ENCODE measurements around the gene FBXL4.

DNA sequence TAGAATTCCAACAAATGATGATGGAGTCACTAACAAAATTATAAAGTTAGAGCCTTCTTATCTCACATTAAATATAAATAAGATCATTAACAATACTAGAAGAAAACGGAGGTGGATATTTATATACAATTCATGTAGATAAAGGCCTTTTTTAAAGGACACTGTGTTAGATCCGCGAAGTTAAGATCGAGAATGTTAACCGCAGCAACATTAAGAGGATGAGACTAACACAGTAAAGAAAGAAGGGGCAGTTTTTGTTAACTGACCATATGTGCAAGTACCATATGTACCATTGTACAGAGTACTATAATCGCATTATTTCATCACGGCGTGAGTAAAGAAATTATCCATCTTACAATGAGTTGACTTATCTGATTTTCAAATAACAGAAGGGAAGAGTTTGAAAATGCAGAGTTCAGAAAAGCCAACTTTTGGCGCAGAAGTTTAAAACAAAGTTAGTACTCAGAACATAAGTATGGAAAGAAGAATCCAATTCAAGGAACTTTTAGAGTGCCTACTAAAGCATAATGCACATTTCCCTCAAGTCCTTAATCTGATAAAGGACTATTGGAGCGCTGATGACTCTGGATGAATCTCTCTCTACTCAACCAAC, 1.4 kb downstream of the FBXL4 start:
- TF ChIP-seq, protein P1, sequence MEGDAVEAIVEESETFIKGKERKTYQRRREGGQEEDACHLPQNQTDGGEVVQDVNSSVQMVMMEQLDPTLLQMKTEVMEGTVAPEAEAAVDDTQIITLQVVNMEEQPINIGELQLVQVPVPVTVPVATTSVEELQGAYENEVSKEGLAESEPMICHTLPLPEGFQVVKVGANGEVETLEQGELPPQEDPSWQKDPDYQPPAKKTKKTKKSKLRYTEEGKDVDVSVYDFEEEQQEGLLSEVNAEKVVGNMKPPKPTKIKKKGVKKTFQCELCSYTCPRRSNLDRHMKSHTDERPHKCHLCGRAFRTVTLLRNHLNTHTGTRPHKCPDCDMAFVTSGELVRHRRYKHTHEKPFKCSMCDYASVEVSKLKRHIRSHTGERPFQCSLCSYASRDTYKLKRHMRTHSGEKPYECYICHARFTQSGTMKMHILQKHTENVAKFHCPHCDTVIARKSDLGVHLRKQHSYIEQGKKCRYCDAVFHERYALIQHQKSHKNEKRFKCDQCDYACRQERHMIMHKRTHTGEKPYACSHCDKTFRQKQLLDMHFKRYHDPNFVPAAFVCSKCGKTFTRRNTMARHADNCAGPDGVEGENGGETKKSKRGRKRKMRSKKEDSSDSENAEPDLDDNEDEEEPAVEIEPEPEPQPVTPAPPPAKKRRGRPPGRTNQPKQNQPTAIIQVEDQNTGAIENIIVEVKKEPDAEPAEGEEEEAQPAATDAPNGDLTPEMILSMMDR (conservative IDR thresholded peaks at IDR 0.05; ENCODE audit: low read length): no peak
- no peak for TF ChIP-seq EZH2phosphoT487 (IDR thresholded peaks at IDR 0.05; ENCODE audit: borderline replicate concordance)
